Measurements from ENCODE around the gene ETNPPL.

GRCh38 chr4:108799306-108799705 lies 36.5 kb upstream of the ETNPPL start:
- TF ChIP-seq ZNF501 (CRISPR knock-in tag; IDR thresholded peaks at IDR 0.05) (no peak), POLR2A (IDR thresholded peaks at IDR 0.05; ENCODE audit: insufficient read depth in 1 of 2, low read depth in 2 of 2, low read length in 2 of 2) (no peak), HMGXB3 (CRISPR knock-in tag; IDR thresholded peaks at IDR 0.05; ENCODE audit: borderline replicate concordance) (no peak), NFIC (IDR thresholded peaks at IDR 0.05; ENCODE audit: low read length) (no peak), ZNF616 (CRISPR knock-in tag; IDR thresholded peaks at IDR 0.05; ENCODE audit: low read depth) (no peak), IRF1 (CRISPR knock-in tag; IDR thresholded peaks at IDR 0.05; ENCODE audit: low read depth) (no peak)

All from HepG2 (cell line).